Measurements from ENCODE around the gene NUP210L. TPM values are rescaled to one million over a fixed set of nuclear protein-coding genes. Genes with fewer than 3 reads are reported as not detected.

Gene NUP210L
- total and polyA plus RNA-seq, 9 donors = 0.07 to 0.10 TPM; not detected in 7

- H3K27ac ChIP-seq = peak overlapping the region; percentile 95 to 97
- peak overlapping the region; percentile 88 for H3K4me3 ChIP-seq
- peaks cover 7% of the 10 kb centered on the region for H3K4me1 ChIP-seq (ENCODE audit: insufficient read depth)
- DNase-seq = peak; percentile 78 to 86 (median 82)
- H3K9me3 ChIP-seq = no peaks in the 10 kb centered on the region
- 0 to 1% (median 1%) methylated on average over 53 to 89 of the region's 95 CpGs for WGBS, 3 donors
- TF ChIP-seq CTCF (IDR thresholded peaks at IDR 0.05) (no peak), POLR2A (IDR thresholded peaks at IDR 0.05) (peak; percentile 8)
- intact Hi-C loops (cut with DNase I) = loop anchor here in 3 of 4 donors (5.0 to 10.0 kb wide), 3 partner anchors 149 to 271 kb away; partner anchors contain the start of genes ILF2 (in 2 of the 3) and NPR1 (in 2 of the 3)
- H3K27me3 ChIP-seq = no peaks in the 10 kb centered on the region
- no peaks in the 10 kb centered on the region for H3K36me3 ChIP-seq
Observed at GRCh38 chr1:153945795-153946621, 208.9 kb downstream of the NUP210L start.

DNA sequence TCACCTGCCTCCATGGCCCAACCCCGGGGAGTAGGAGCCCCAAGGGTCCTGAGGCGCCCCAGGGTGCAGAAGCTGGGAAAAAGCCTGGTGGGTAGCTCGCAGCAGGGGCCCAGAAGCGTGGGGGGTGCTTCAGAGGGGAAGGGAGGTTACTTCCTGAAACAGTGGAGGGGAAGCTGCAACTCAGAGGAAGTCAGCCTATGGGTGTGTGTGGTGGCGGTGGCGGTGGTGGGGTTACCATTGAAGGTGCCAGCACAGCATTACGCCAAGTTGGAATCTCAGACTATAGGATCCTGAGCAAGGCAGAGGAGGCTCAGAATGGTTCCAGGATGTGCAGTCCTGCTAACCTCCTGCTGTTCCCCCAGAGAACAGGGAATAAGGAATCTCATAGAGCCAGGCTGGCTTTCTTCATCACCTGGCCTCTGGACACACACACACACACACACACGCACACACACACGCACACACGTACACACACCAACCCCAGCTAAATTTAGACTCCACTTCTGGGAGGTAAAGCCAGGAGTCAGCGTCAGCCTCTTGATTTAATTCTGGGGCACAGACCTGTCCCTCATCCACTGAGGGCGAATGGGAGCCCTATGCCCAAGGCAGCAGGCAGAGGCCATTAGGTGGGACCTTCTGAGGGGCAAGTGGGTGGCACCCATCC is 209.6 kb downstream of the NUP210L start:
- Histone ChIP-seq H3K27me3 (no peaks in the 10 kb centered on the region), H3K4me1 (ENCODE audit: insufficient read depth) (peaks cover 7% of the 10 kb centered on the region), H3K27ac (peak overlapping the region; percentile 95 to 97), H3K36me3 (no peaks in the 10 kb centered on the region), H3K9me3 (no peaks in the 10 kb centered on the region), H3K4me3 (peak overlapping the region; percentile 88)
- WGBS, 3 donors = 35 to 39% (median 37%) methylated on average over 11 to 12 of the region's 12 CpGs
- TF ChIP-seq CTCF (IDR thresholded peaks at IDR 0.05) (no peak), EP300 (IDR thresholded peaks at IDR 0.05) (no peak), POLR2A (IDR thresholded peaks at IDR 0.05) (no peak)
- intact Hi-C loops (cut with DNase I) = loop anchor here in 3 of 4 donors (5.0 to 10.0 kb wide), 3 partner anchors 148 to 270 kb away; partner anchors contain the start of genes ILF2 (in 2 of the 3) and NPR1 (in 2 of the 3)
- peak; percentile 41 to 62 (median 59) for DNase-seq

DNA sequence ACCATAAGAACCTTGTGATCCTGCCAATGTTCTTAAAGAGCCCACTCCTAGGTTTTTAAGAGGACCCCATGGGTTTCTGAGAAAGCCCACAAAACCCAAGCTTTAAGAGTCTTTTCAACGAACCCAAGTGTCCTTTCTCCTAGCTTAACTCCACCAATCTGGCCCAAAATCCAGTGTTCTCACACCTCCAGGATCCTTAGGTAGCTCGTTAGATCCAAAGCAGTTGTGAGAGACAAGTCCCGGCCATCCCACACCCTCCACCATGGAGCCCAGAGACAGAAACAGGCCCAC is 210.1 kb downstream of the NUP210L start:
- no peak overlapping the region for H3K4me3 ChIP-seq
- 71 to 80% (median 79%) methylated on average over 3 of the region's 3 CpGs for WGBS, 3 donors
- DNase-seq = no peak
- peaks cover 7% of the 10 kb centered on the region for H3K4me1 ChIP-seq (ENCODE audit: insufficient read depth)
- TF ChIP-seq POLR2A (IDR thresholded peaks at IDR 0.05) = no peak
- TF ChIP-seq CTCF (IDR thresholded peaks at IDR 0.05) = no peak
- TF ChIP-seq EP300 (IDR thresholded peaks at IDR 0.05) = no peak
- H3K36me3 ChIP-seq = no peaks in the 10 kb centered on the region
- no peaks in the 10 kb centered on the region for H3K9me3 ChIP-seq
- intact Hi-C loops (cut with DNase I) = loop anchor here in 3 of 4 donors (5.0 to 10.0 kb wide), 3 partner anchors 147 to 270 kb away; partner anchors contain the start of genes ILF2 (in 2 of the 3) and NPR1 (in 2 of the 3)
- no peaks in the 10 kb centered on the region for H3K27me3 ChIP-seq
- H3K27ac ChIP-seq = peak overlapping the region; percentile 95 to 97

DNA sequence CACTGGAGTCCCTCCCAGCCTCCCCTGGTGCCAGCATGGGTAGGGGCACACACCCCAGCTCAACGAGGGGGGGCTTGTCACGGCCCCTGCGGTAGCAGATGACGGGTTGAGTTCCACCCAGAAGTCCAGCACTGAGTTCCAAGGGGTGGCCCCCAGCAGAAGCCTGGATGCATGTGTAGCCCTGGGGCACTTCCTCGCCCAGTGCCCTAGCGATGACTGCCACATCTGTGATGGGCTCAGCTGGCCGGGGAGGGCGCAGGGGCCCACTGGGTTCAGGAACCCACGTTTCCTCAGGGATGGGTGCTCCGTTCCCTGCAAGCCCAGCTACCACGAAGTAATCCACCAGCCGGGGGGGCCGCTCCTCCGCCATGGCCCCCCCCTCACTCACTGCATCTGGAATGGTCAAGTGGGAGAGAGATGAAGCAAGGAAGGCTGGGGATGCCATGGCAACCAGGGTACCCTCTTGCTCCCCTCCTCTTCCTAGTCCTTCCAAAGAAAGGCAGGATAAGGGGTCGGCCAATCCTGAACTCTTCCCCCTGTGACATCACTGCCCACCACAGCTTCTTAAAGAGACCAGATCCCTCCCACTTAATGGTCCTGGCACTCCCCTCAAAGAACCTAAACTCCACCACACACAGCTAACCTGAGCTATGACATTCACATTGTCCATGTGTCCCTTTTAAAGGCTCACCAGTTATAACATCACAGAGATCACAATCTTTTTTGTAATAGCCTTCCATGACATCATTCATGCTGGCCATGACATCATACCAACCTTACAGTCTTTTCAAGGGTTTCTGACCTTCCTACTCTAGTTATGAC is 210.7 kb downstream of the NUP210L start:
- Histone ChIP-seq H3K4me1 (ENCODE audit: insufficient read depth) (peaks cover 7% of the 10 kb centered on the region), H3K27ac (peak overlapping the region; percentile 95 to 97), H3K36me3 (no peaks in the 10 kb centered on the region), H3K4me3 (no peak overlapping the region), H3K9me3 (no peaks in the 10 kb centered on the region), H3K27me3 (no peaks in the 10 kb centered on the region)
- intact Hi-C loops (cut with DNase I) = loop anchor here in 3 of 4 donors (10.0 kb wide), 2 partner anchors 149 to 269 kb away; partner anchors contain the start of genes ILF2 (in 2 of the 3) and NPR1 (in 2 of the 3)
- TF ChIP-seq POLR2A (IDR thresholded peaks at IDR 0.05) (no peak), CTCF (IDR thresholded peaks at IDR 0.05) (no peak), EP300 (IDR thresholded peaks at IDR 0.05) (no peak)
- peak in 1 of 5 donors; percentile 23 for DNase-seq
- WGBS, 3 donors = 76 to 84% (median 81%) methylated on average over 15 of the region's 15 CpGs
